ENCODE results near the gene DOCK1.

DOCK1 gene

GRCh38 chr10:127186813-127187212 is 281.6 kb downstream of the DOCK1 start:
- Histone ChIP-seq H3K36me3 (no peaks in the 10 kb centered on the region), H3K27me3 (peaks cover 19% of the 10 kb centered on the region), H3K4me1 (ENCODE audit: control insufficient read depth in 1 of 2, insufficient read depth in 1 of 2, low read depth in 1 of 2, low read length in 1 of 2) (no peaks in the 10 kb centered on the region), H3K4me3 (ENCODE audit: low read depth in 1 of 2, low read length in 1 of 2) (no peak overlapping the region), H3K27ac (no peak overlapping the region), H3K9me3 (no peaks in the 10 kb centered on the region)
- no peak for TF ChIP-seq CTCF (IDR thresholded peaks at IDR 0.05)

- no peak for TF ChIP-seq CTCF (IDR thresholded peaks at IDR 0.05)
- Histone ChIP-seq H3K4me3 (ENCODE audit: low read depth in 1 of 2, low read length in 1 of 2) (no peak overlapping the region), H3K9me3 (no peaks in the 10 kb centered on the region), H3K27ac (no peak overlapping the region), H3K27me3 (peaks cover 44% of the 10 kb centered on the region), H3K4me1 (ENCODE audit: control insufficient read depth in 1 of 2, insufficient read depth in 1 of 2, low read depth in 1 of 2, low read length in 1 of 2) (no peaks in the 10 kb centered on the region), H3K36me3 (no peaks in the 10 kb centered on the region)
These were observed 284.0 kb downstream of the DOCK1 start for GRCh38 chr10:127189226-127189625.

GRCh38 chr10:127190427-127190826 is 285.2 kb downstream of the DOCK1 start:
- H3K27ac ChIP-seq = no peak overlapping the region
- no peaks in the 10 kb centered on the region for H3K4me1 ChIP-seq (ENCODE audit: control insufficient read depth in 1 of 2, insufficient read depth in 1 of 2, low read depth in 1 of 2, low read length in 1 of 2)
- no peak overlapping the region for H3K4me3 ChIP-seq (ENCODE audit: low read depth in 1 of 2, low read length in 1 of 2)
- H3K36me3 ChIP-seq = no peaks in the 10 kb centered on the region
- peaks cover 56% of the 10 kb centered on the region for H3K27me3 ChIP-seq
- H3K9me3 ChIP-seq = no peaks in the 10 kb centered on the region
- no peak for TF ChIP-seq CTCF (IDR thresholded peaks at IDR 0.05)

GRCh38 chr10:127193125-127193524 is 287.9 kb downstream of the DOCK1 start:
- H3K9me3 ChIP-seq = no peaks in the 10 kb centered on the region
- H3K4me3 ChIP-seq (ENCODE audit: low read depth in 1 of 2, low read length in 1 of 2) = no peak overlapping the region
- TF ChIP-seq CTCF (IDR thresholded peaks at IDR 0.05) = no peak
- no peaks in the 10 kb centered on the region for H3K4me1 ChIP-seq (ENCODE audit: control insufficient read depth in 1 of 2, insufficient read depth in 1 of 2, low read depth in 1 of 2, low read length in 1 of 2)
- peaks cover 83% of the 10 kb centered on the region for H3K27me3 ChIP-seq
- no peaks in the 10 kb centered on the region for H3K36me3 ChIP-seq
- H3K27ac ChIP-seq = no peak overlapping the region

- TF ChIP-seq CTCF (IDR thresholded peaks at IDR 0.05) = no peak
- no peak overlapping the region for H3K4me3 ChIP-seq (ENCODE audit: low read depth in 1 of 2, low read length in 1 of 2)
- no peak overlapping the region for H3K27ac ChIP-seq
- peaks cover 92% of the 10 kb centered on the region for H3K27me3 ChIP-seq
- no peaks in the 10 kb centered on the region for H3K36me3 ChIP-seq
- no peaks in the 10 kb centered on the region for H3K4me1 ChIP-seq (ENCODE audit: control insufficient read depth in 1 of 2, insufficient read depth in 1 of 2, low read depth in 1 of 2, low read length in 1 of 2)
- H3K9me3 ChIP-seq = no peaks in the 10 kb centered on the region
These were observed 288.9 kb downstream of the DOCK1 start for GRCh38 chr10:127194111-127194510.

GRCh38 chr10:127194599-127194998 is 289.4 kb downstream of the DOCK1 start:
- H3K9me3 ChIP-seq = no peaks in the 10 kb centered on the region
- H3K4me1 ChIP-seq (ENCODE audit: control insufficient read depth in 1 of 2, insufficient read depth in 1 of 2, low read depth in 1 of 2, low read length in 1 of 2) = no peaks in the 10 kb centered on the region
- no peak overlapping the region for H3K4me3 ChIP-seq (ENCODE audit: low read depth in 1 of 2, low read length in 1 of 2)
- no peaks in the 10 kb centered on the region for H3K36me3 ChIP-seq
- no peak for TF ChIP-seq CTCF (IDR thresholded peaks at IDR 0.05)
- peaks cover 96% of the 10 kb centered on the region for H3K27me3 ChIP-seq
- H3K27ac ChIP-seq = no peak overlapping the region
